ENCODE measurements around the gene SBSN. TPM values are rescaled to one million over a fixed set of nuclear protein-coding genes. Genes with fewer than 3 reads are reported as not detected.

The SBSN gene
- total RNA-seq, 2 donors from 2014 or later, result not detected

DNA sequence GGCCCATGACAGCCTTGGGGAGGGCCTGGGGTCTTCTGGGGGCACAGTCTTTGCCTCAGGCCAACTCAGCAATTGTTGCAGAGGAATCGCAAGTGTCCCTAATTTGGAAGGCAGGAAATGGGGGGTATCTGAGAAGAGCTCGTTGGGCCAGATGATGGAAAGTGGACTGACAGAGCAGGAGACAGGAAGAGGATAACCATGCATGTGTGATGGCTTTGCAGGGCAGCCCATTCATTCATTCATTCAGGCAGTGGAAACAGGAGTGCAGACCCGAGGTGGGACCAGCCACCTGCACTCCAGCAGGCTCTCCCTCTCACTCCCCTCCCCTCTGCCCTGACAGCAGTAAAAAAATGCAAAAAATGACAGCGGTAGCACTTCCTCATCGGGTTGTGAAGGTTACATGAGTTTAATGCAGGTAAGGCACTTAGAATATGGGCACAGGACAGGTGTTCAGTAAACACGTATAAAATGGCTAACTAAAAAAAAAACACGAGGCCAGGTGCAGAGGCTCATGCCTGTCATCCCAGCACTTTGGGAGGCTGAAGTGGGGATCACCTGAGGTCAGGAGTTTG, 12.3 kb upstream of the SBSN start:
- intact Hi-C loops (cut with DNase I), result no loop called here
- ATAC-seq (no peak), DNase-seq (no peak)

- no peak for DNase-seq
- ATAC-seq, result no peak
- intact Hi-C loops (cut with DNase I), result no loop called here
Observed at GRCh38 chr19:35539850-35540249, 11.7 kb upstream of the SBSN start.

- ATAC-seq (no peak), DNase-seq (no peak)
- intact Hi-C loops (cut with DNase I), result no loop called here
Observed at GRCh38 chr19:35539314-35539713, 11.2 kb upstream of the SBSN start.

- no peak for ATAC-seq
- DNase-seq, result no peak
- intact Hi-C loops (cut with DNase I), result no loop called here
Observed at GRCh38 chr19:35534803-35535480, 6.8 kb upstream of the SBSN start.

DNA sequence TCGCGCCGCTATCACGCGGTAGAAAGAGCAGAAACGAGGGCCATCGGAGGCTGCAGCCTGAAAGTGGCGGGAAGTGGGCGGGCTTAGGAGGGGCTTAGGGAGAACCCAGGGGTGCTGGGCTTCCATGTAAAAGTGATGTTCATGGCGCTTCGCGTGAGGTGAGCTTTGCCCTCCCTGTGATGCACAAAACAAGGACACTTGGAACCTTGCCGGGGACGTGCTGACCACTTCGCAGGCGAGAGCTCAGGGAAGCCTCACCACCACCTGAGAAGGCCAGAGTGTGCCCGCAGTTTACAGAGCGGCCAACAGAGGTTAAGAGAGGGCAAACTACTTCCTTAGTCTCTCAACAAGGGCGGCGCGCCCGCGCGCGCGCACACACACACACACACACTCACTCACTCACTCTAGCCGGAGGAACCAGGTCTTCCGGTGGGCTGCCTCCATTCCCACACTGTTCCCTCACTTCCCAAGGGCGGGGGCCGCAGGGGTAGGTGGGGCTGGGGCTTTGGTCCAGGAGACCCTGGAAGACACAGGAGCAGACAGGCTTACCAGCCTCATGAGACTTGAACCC, 5.8 kb upstream of the SBSN start:
- DNase-seq (no peak), ATAC-seq (peak; percentile 55 to 64)
- intact Hi-C loops (cut with DNase I), result no loop called here

DNA sequence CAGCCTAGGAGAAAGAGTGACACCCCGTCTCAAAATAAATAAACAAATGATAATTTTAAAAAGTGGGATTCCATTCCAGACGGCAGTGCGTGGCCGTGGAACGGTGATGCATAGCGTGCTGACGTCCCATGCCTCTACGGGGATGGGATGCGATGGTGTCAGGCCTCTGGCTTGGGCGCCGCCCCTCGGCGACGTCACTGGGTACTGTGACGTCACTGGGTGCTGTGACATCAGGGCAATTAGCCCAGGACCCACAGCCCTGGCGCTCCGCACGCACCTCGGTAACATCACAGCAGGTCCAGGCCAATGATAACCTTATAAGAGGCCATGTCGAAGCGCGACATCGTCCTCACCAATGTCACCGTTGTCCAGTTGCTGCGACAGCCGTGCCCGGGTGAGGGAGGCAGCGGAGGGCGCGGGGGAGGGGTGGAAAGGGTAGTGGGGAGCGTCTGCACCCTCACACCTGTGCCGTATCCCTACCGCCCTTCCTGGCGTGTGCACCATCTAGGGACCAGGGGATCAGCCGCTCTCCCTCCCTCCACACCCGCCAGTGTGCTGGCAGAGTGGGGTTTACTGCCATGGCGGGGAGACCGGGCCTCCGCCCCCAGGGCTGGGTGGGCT, 5.2 kb upstream of the SBSN start, which contains the start of gene GAPDHS:
GAPDHS (plus strand) TSS at position 256 of the 621 bp plus-strand sequence; CDS start at position 328, 72 bp downstream.
- intact Hi-C loops (cut with DNase I), result no loop called here
- DNase-seq (no peak), ATAC-seq (peak in 1 of 2 donors; percentile 9)

GRCh38 chr19:35531291-35531690, 3.2 kb upstream of the SBSN start:
- DNase-seq, result no peak
- ATAC-seq, result no peak
- intact Hi-C loops (cut with DNase I), result no loop called here

- ATAC-seq, result no peak
- DNase-seq, result no peak
- intact Hi-C loops (cut with DNase I), result no loop called here
Observed at GRCh38 chr19:35529241-35530218, 1.4 kb upstream of the SBSN start.

DNA sequence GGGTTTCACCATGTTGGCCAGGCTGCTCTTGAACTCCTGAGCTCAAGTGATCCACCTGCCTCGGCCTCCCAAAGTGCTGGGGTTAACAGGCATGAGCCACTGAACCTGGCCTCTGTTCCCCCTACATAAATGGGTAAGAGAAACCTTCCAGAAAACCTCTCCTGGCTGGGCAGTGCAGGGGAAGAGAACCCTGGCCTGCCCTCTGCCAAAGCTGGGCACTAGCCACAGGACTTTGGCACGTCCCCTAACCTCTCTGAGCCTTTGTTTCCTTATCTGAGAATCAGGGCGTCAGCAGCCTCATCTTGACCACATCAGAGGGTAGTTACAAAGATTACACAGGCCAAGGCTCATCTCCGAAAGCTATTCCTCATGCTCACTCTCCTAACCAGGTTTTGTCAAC, 2.2 kb downstream of the SBSN start:
- no peak for DNase-seq
- intact Hi-C loops (cut with DNase I), result no loop called here

DNA sequence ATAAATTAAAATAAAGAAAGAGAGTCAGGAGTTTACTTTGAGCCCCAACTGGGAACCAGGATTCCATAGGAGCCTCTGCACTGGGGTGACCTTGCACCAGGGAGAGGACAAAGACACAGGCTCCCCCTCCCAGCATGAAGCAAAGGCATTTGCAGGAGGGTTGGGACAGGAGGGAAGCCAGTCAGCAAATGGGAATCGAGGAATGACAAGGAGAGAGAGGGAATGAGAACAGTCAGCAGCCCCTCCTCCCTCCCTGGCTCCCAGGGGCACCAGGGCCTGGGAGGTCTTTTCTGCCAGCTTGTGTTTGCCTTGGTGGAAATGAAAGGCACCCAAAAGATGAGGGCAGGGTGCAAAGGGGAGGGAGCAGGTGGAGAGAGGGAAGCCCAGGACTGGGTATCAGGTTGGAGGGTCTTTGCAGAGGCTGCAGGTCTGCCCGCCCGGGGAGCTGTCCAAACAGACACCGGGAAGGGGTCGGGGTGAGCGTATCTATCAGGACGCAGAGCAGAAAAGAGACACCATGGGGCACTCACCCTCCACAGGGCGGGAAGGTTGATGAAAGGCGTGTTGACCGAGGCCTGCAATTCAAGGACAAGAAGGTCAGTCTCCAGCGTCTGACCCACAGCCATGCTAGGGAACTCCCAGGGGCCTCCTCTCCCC, 3.8 kb downstream of the SBSN start:
- no peak for ATAC-seq

More for the DNA sequence above, 2.2 kb downstream of the SBSN start:
- no peak for ATAC-seq

DNA sequence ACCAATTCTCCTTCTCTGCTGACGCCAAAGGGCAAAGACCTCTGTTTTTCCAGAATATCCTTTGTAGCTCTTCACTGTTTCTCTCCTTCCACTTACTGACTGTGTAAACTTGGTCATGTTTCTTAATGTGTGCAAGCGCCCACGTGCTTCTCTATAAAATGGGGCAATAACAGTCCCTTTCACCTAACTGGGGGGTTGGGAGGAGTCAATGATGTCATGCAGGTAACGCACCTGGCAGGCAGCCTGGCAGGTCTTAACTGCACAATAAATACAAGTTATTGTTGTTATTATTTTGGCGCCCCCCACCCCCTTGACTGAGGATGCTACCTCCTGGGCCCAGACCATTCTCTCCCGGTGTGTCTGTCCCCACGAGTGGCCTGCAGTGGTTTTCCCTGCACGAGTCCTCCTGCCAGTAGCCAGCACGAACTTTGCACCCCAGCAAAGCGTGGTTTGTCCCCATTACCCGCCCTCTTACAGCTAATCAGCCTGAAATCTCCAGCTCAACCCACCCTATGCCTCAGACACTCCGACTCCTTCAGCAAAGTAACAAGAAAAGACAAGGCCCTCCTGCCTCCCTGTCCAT, 5.3 kb downstream of the SBSN start:
- no peak for DNase-seq
- intact Hi-C loops (cut with DNase I), result no loop called here
- ATAC-seq, result no peak

More for the DNA sequence above, 3.8 kb downstream of the SBSN start:
- intact Hi-C loops (cut with DNase I), result no loop called here
- no peak for DNase-seq

DNA sequence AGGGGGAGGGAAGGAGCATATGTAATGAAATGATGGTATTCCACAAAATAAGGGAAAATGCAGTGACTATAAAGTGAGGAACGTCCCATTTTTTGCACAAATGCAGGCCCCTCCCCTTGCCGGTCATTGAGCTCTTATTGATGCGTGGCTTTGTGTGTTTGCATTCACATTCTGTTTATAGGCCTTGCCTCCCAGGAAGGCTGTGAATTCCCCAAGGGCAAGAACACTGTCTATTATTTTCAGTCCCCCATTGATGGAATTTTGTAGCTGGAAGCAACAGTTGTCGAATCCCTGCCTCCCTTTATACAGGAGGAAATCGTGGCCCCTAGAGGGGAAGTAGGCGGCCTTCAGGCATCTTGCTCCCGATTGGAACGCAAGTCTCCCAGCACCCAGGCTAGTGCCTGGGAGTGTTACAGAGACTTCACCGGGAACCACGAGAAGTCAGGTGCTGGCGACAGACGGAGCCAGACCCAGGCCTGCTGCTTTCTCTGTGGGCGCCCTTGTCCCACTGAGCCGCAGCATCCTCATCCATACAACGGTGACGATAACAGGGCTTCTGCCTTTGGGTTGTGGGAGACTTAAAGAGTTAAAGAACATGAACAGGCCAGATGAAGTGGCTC, 6.9 kb downstream of the SBSN start:
- intact Hi-C loops (cut with DNase I), result no loop called here
- DNase-seq (no peak), ATAC-seq (no peak)

- ATAC-seq, result no peak
- DNase-seq, result no peak
- intact Hi-C loops (cut with DNase I), result no loop called here
Observed at GRCh38 chr19:35519291-35519690, 8.8 kb downstream of the SBSN start.

GRCh38 chr19:35518313-35518712, 9.8 kb downstream of the SBSN start:
- intact Hi-C loops (cut with DNase I), result no loop called here
- no peak for ATAC-seq
- DNase-seq, result no peak

GRCh38 chr19:35517342-35517741, 10.8 kb downstream of the SBSN start:
- intact Hi-C loops (cut with DNase I), result no loop called here

DNA sequence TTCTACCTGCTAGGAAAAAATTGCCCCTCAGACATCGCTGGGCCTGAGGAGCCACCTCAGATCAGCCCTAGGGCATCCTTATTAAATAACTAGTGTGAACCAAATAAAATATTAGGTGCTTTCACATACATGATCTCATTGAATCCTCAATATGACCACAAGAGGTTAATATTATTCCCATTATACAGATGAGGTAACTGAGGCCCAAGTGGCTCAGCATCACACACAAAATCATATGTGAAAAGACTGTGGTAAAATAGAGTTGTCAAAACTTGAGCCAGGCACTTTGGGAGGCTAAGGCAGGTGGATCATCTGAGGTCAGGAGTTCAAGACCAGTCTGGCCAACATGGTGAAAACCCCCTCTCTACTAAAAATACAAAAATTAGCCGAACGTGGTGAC, 11.8 kb downstream of the SBSN start:
- no peak for ATAC-seq
- no peak for DNase-seq
- intact Hi-C loops (cut with DNase I), result no loop called here

More at GRCh38 chr19:35517342-35517741, 10.8 kb downstream of the SBSN start:
- ATAC-seq (no peak), DNase-seq (no peak)

DNA sequence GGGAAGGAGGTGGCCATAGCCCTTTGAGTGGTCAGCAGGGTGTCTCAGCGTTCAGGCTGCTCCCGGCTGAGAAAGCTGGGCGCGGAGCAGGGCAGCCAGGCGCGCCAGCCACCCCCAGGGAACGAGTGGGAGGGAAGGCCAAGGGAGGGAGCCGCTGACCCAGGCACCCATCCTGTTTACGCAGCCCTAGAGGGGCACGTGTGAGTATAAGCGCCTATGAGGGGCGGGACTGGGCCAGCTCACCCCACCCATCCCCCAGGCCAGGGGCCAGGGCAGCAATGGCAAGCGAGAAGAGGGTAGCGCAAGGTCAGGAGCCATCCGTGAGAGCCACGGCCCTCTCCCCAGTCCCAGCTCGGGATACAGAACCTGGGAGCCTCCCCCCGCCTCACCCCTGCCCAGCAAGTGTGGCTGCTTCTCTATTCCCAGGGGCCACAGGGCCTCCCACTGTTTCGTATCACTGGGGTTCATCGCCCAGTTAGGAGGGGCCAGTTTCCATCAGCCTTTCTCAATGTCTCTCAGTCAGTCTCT, 13.8 kb downstream of the SBSN start:
- ATAC-seq, result peak; percentile 23 to 32
- DNase-seq, result no peak
- intact Hi-C loops (cut with DNase I), result no loop called here
